ENCODE data around the gene BRSK1. TPM values are rescaled to one million over a fixed set of nuclear protein-coding genes. Genes with fewer than 3 reads are reported as not detected.

The BRSK1 gene
- total and polyA plus RNA-seq, 2 of the 8 experiments (the other 6 are each of a cell fraction or from before 2014, with no cell fraction given): 27.6 to 32.7 TPM

DNA sequence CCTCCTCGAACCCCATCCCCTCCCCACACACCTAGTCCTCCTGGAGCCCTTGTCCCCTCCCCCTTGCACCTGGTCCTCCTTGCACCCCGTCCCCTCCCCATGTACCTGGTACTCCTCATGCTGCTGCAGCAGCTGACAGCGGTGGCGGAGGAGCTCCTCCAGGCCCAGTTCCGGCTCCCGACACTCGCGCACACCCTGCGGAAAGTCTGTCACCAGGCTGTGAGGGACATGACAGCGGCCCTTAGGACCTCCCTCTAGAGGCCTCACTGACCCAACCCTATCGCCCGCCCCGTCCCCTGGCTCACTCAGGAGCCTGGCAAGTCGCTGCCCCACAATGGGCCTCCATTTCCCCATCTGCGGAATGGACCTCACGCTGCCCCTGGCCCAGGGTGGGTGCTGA lies 18.6 kb upstream of the BRSK1 start:
- H3K79me1 ChIP-seq (ENCODE audit: low read depth, low read length): peaks cover 1% of the 10 kb centered on the region
- ChIA-PET POLR2A (ENCODE audit: partially characterized antibody) (interaction anchor here (1.7 kb wide), 1 partner anchor 142 kb away, joined by 5 read pairs; the partner anchor contains the start of gene UBE2S), CTCF (ENCODE audit: partially characterized antibody) (interaction anchor here (1.4 kb wide), 1 partner anchor 13 kb away, joined by 4 read pairs; no protein-coding TSS in a partner anchor)
- no peak overlapping the region for H3K14ac ChIP-seq (ENCODE audit: insufficient read length)
- no peak overlapping the region for H3K9ac ChIP-seq (replicated peaks in 1 of 4; ENCODE audit: extremely low read depth in 1 of 4, low read depth in 3 of 4, low read length in 3 of 4)
- H2BK5ac ChIP-seq (ENCODE audit: low read depth, low read length): no peak overlapping the region
- no peak overlapping the region for H3K23ac ChIP-seq (ENCODE audit: insufficient read length)
- H3K23me2 ChIP-seq (ENCODE audit: low read depth, low read length): peaks cover 5% of the 10 kb centered on the region; the same call in 1 of the 2 replicates
- H3K56ac ChIP-seq (replicated peaks; ENCODE audit: insufficient read length, low read depth, low read length): no peak overlapping the region
- no peak overlapping the region for H3K4me3 ChIP-seq (ENCODE audit: extremely low read depth in 1 of 4, insufficient read depth in 2 of 4, low read depth in 3 of 4, low read length in 4 of 4)
- WGBS, 2 experiments (ENCODE audit: extremely low coverage in 1 of 2, insufficient coverage in 1 of 2, insufficient read length in 1 of 2, insufficient replicate concordance in 2 of 2, low coverage in 1 of 2, low lambda C conversion rate in 2 of 2, missing lambda C conversion rate in 1 of 2): 85% methylated on average over 15 of the region's 16 CpGs; no CpG with 5 or more reads in 1 of the 2 experiments
- H2BK15ac ChIP-seq (ENCODE audit: low read length): no peak overlapping the region
- H3K79me2 ChIP-seq (ENCODE audit: control insufficient read depth in 1 of 2, insufficient read depth in 2 of 2, low read length in 2 of 2): peaks cover 0 to 6% of the 10 kb centered on the region in 2 experiments; a peak in 1 of 4 replicates
- no peak overlapping the region for H2BK12ac ChIP-seq (ENCODE audit: low read depth, low read length)
- no peak for FAIRE-seq
- H4K5ac ChIP-seq (ENCODE audit: insufficient read length, low read depth, low read length): no peak overlapping the region
- H2BK120ac ChIP-seq (replicated peaks; ENCODE audit: low read depth, low read length): no peak overlapping the region
- no peak overlapping the region for H2AK5ac ChIP-seq (ENCODE audit: low read depth, low read length)
- no peak overlapping the region for H2BK20ac ChIP-seq (ENCODE audit: low read length)
- no peak for DNase-seq (ENCODE audit: low read depth in 1 of 2, low spot score in 2 of 2)
- no peak overlapping the region for H2AFZ ChIP-seq (ENCODE audit: low read length)
- no peak overlapping the region for H3K4ac ChIP-seq (replicated peaks; ENCODE audit: insufficient read length, low read depth, low read length)
- H4K8ac ChIP-seq (ENCODE audit: extremely low read depth, insufficient read depth, low read length): no peak overlapping the region; the same call in 1 of the 2 replicates
- H3K36me3 ChIP-seq (ENCODE audit: control insufficient read depth in 2 of 4, insufficient read depth in 4 of 4, low read length in 3 of 4): no peaks in the 10 kb centered on the region
- H3K4me2 ChIP-seq (ENCODE audit: insufficient read depth in 1 of 2, low read depth in 2 of 2, low read length in 2 of 2): no peak overlapping the region
- H3K27me3 ChIP-seq (replicated peaks in 1 of 4; ENCODE audit: control insufficient read depth in 3 of 4, extremely low read depth in 1 of 4, insufficient read depth in 3 of 4, low read length in 3 of 4): no peaks in the 10 kb centered on the region
- H3K27ac ChIP-seq (ENCODE audit: low read depth, low read length): no peak overlapping the region
- no peak overlapping the region for H4K91ac ChIP-seq (replicated peaks; ENCODE audit: insufficient read length, low read length)
- peaks cover 0 to 6% of the 10 kb centered on the region in 2 experiments for H4K20me1 ChIP-seq (replicated peaks in 1 of 2; ENCODE audit: control insufficient read depth in 1 of 2, insufficient read depth in 2 of 2, low read length in 2 of 2)
- H3K4me1 ChIP-seq (replicated peaks in 1 of 4; ENCODE audit: control insufficient read depth in 3 of 4, insufficient read depth in 4 of 4, low read length in 3 of 4): no peaks in the 10 kb centered on the region
- H3K18ac ChIP-seq (ENCODE audit: extremely low read depth, low read length): no peak overlapping the region
- H3K9me3 ChIP-seq (ENCODE audit: insufficient read depth in 2 of 2, low read depth in 1 of 2, low read length in 1 of 2): peaks cover 0 to 3% of the 10 kb centered on the region in 2 experiments; a peak in 3 of 4 replicates
- TF ChIP-seq CHD1 (IDR thresholded peaks at IDR 0.05; ENCODE audit: low read depth, low read length) (no peak), TAF7 (optimal IDR thresholded peaks at IDR 0.05; ENCODE audit: borderline replicate concordance, low read depth, low read length) (no peak), RNF2 (IDR thresholded peaks at IDR 0.05; ENCODE audit: borderline replicate concordance, low read depth, low read length, missing control alignments, poor library complexity, severe bottlenecking) (no peak), CREB1 (IDR thresholded peaks at IDR 0.05) (no peak), NRF1 (IDR thresholded peaks at IDR 0.05; ENCODE audit: low read depth, low read length) (no peak), CEBPB (IDR thresholded peaks at IDR 0.05; ENCODE audit: low read depth, low read length) (no peak), NANOG (IDR thresholded peaks at IDR 0.05; ENCODE audit: insufficient read depth, low read depth, low read length, poor library complexity, severe bottlenecking) (no peak), ZNF274 (IDR thresholded peaks at IDR 0.05; ENCODE audit: borderline replicate concordance, extremely low read depth, low read length) (no peak), SP1 (IDR thresholded peaks at IDR 0.05; ENCODE audit: low read depth, low read length) (no peak), POLR2AphosphoS5 (IDR thresholded peaks at IDR 0.05; ENCODE audit: low read depth, low read length) (no peak), KDM5A (IDR thresholded peaks at IDR 0.05; ENCODE audit: low read length) (no peak), YY1 (IDR thresholded peaks at IDR 0.05; ENCODE audit: low read depth, low read length) (no peak), RBBP5 (IDR thresholded peaks at IDR 0.05; ENCODE audit: borderline replicate concordance, low read depth, low read length) (no peak)
- TF ChIP-seq, protein P1, sequence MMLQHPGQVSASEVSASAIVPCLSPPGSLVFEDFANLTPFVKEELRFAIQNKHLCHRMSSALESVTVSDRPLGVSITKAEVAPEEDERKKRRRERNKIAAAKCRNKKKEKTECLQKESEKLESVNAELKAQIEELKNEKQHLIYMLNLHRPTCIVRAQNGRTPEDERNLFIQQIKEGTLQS (IDR thresholded peaks at IDR 0.05; ENCODE audit: insufficient read depth, low read depth, low read length): no peak
